ENCODE results near the gene CAMTA1. TPM values are rescaled to one million over a fixed set of nuclear protein-coding genes. Genes with fewer than 3 reads are reported as not detected.

The CAMTA1 gene
- polyA plus RNA-seq, 1 experiment = 64.9 TPM

DNA sequence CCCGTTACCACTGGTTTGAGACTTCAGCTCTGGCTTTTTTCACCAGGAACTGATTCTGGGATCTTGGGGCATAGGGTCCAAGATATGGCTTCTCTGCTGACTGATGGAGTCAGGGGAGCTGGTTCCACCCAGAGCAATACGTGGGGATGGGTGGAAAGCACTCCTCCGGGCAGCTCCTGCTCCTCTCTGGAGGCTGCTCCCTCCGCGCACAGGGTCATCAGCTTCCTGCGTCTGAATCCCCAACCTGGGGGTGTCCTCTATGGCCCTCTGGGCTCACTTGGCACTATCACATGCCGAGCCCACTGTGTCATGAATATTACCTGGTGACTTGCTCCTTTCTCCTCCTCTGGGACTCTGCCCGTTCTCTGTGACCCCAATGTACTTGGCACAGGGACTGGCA lies 580.5 kb downstream of the CAMTA1 start:
- TF ChIP-seq, protein P1, sequence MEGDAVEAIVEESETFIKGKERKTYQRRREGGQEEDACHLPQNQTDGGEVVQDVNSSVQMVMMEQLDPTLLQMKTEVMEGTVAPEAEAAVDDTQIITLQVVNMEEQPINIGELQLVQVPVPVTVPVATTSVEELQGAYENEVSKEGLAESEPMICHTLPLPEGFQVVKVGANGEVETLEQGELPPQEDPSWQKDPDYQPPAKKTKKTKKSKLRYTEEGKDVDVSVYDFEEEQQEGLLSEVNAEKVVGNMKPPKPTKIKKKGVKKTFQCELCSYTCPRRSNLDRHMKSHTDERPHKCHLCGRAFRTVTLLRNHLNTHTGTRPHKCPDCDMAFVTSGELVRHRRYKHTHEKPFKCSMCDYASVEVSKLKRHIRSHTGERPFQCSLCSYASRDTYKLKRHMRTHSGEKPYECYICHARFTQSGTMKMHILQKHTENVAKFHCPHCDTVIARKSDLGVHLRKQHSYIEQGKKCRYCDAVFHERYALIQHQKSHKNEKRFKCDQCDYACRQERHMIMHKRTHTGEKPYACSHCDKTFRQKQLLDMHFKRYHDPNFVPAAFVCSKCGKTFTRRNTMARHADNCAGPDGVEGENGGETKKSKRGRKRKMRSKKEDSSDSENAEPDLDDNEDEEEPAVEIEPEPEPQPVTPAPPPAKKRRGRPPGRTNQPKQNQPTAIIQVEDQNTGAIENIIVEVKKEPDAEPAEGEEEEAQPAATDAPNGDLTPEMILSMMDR (IDR thresholded peaks at IDR 0.05; ENCODE audit: low read depth, low read length) = no peak
- CTCF ChIA-PET = no interaction called here
- H3K27ac ChIP-seq (ENCODE audit: low read depth, low read length) = no peak overlapping the region
- no peak for DNase-seq (ENCODE audit: low read depth, low spot score)
- H3K4me3 ChIP-seq (ENCODE audit: low read depth, low read length) = no peak overlapping the region
- POLR2A ChIA-PET = no interaction called here
- peaks cover 6% of the 10 kb centered on the region for H3K9me3 ChIP-seq (ENCODE audit: control insufficient read depth, insufficient read depth, low read length)
- no peaks in the 10 kb centered on the region for H3K27me3 ChIP-seq (ENCODE audit: control insufficient read depth, insufficient read depth, low read length)

DNA sequence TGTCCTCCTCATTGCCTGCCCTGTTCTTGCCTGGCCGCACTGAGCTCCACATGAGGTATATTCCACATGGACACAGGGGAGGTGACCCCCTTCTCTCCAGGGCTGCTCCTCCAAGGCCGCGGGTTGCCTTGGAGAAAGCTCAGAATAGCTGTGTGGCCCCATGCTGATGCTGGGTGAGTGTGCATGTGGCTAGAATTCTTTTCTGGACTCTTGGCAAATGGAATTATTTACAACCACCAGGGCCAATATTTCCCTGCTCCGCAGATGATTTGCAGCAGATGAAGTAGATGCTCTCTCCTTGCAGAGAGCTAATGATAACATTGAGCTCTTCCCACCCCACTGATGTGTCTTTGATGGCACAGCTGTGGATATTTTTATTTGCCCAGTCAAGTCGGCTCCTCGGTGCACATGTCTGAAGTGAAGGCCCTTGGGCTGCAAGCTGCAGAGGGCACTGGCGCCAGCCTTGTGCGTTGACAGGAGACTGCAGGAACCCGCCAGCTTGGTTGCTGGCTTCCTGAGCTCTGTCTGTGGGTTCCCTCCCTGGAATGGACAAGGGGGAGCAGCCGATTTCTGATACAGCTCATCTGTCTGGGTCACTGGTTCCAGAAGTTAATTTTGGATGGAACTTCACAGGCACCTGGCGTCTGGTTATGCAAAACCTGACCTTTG lies 581.2 kb downstream of the CAMTA1 start:
- H3K9me3 ChIP-seq (ENCODE audit: control insufficient read depth, insufficient read depth, low read length) = peaks cover 6% of the 10 kb centered on the region
- TF ChIP-seq, protein P1 (IDR thresholded peaks at IDR 0.05; ENCODE audit: low read depth, low read length) = no peak
- H3K27me3 ChIP-seq (ENCODE audit: control insufficient read depth, insufficient read depth, low read length) = no peaks in the 10 kb centered on the region
- CTCF ChIA-PET = no interaction called here
- H3K27ac ChIP-seq (ENCODE audit: low read depth, low read length) = no peak overlapping the region
- POLR2A ChIA-PET = no interaction called here
- no peak for DNase-seq (ENCODE audit: low read depth, low spot score)
- H3K4me3 ChIP-seq (ENCODE audit: low read depth, low read length) = no peak overlapping the region

- CTCF ChIA-PET = no interaction called here
- TF ChIP-seq, protein P1 (IDR thresholded peaks at IDR 0.05; ENCODE audit: low read depth, low read length) = no peak
- Histone ChIP-seq H3K9me3 (ENCODE audit: control insufficient read depth, insufficient read depth, low read length) (peaks cover 6% of the 10 kb centered on the region), H3K27me3 (ENCODE audit: control insufficient read depth, insufficient read depth, low read length) (no peaks in the 10 kb centered on the region), H3K4me3 (ENCODE audit: low read depth, low read length) (no peak overlapping the region), H3K27ac (ENCODE audit: low read depth, low read length) (no peak overlapping the region)
- DNase-seq (ENCODE audit: low read depth, low spot score) = no peak
- POLR2A ChIA-PET = no interaction called here
These were observed 581.9 kb downstream of the CAMTA1 start for GRCh38 chr1:7366955-7367665.

- POLR2A ChIA-PET = no interaction called here
- TF ChIP-seq, protein P1 (IDR thresholded peaks at IDR 0.05; ENCODE audit: low read depth, low read length) = no peak
- Histone ChIP-seq H3K4me3 (ENCODE audit: low read depth, low read length) (no peak overlapping the region), H3K27me3 (ENCODE audit: control insufficient read depth, insufficient read depth, low read length) (no peaks in the 10 kb centered on the region), H3K27ac (ENCODE audit: low read depth, low read length) (no peak overlapping the region), H3K9me3 (ENCODE audit: control insufficient read depth, insufficient read depth, low read length) (peaks cover 6% of the 10 kb centered on the region)
- DNase-seq (ENCODE audit: low read depth, low spot score) = no peak
- CTCF ChIA-PET = no interaction called here
These were observed 584.6 kb downstream of the CAMTA1 start for GRCh38 chr1:7369866-7370265.

GRCh38 chr1:7371926-7372325 lies 586.7 kb downstream of the CAMTA1 start:
- no peak for DNase-seq (ENCODE audit: low read depth, low spot score)
- Histone ChIP-seq H3K4me3 (ENCODE audit: low read depth, low read length) (no peak overlapping the region), H3K27me3 (ENCODE audit: control insufficient read depth, insufficient read depth, low read length) (no peaks in the 10 kb centered on the region), H3K9me3 (ENCODE audit: control insufficient read depth, insufficient read depth, low read length) (no peaks in the 10 kb centered on the region), H3K27ac (ENCODE audit: low read depth, low read length) (no peak overlapping the region)
- TF ChIP-seq, protein P1 (IDR thresholded peaks at IDR 0.05; ENCODE audit: low read depth, low read length) = no peak
- CTCF ChIA-PET = no interaction called here
- POLR2A ChIA-PET = no interaction called here
